IMR-90 (cell line): ENCODE results near the gene SPDYE16. TPM values are rescaled to one million over a fixed set of nuclear protein-coding genes. Genes with fewer than 3 reads are reported as not detected.

Experiments used
- ATAC-seq: fragments of 200-7000 bp; cut with Tn5 transposase; 2 replicates; pipeline ENCODE4 v1.9.1; 2020; ENCODE audit warnings: low read depth, mild to moderate bottlenecking, moderate library complexity
- BruUV-seq: library from RNA; stranded (reverse); fragments of 400-500 nt; replicated peaks from 2 replicates; lab custom pipeline; 2021; lab: Mats Ljungman, UMichigan
- CTCF ChIA-PET: fragments of 300-600 bp; formaldehyde crosslinking; extraction: SDS; loops from one replicate; lab custom pipeline; 2021; ENCODE audit warnings: antibody characterized with exemption; lab: Yijun Ruan, JAX
- POLR2A ChIA-PET: fragments of 300-600 bp; sonication (Branson Sonifier 250); formaldehyde crosslinking; loops from one replicate; lab custom pipeline; 2022; ENCODE audit warnings: antibody characterized with exemption; ENCODE audit not compliant: unreplicated experiment; lab: Charles Lee
- DNase-seq: peaks from one replicate; pipeline ENCODE4 v3.0.0; 2013
- H2AFZ ChIP-seq: replicated peaks from 2 replicates; pipeline ENCODE3; 2013; ENCODE audit warnings: low read length, mild to moderate bottlenecking; ENCODE audit not compliant: poor library complexity
- H2AK5ac ChIP-seq: 2 replicates; pipeline ENCODE4 v1.6.1; 2013; ENCODE audit warnings: low read depth, low read length, inconsistent platforms
- H2AK9ac ChIP-seq: replicated peaks from 2 replicates; pipeline ENCODE3; 2013; ENCODE audit warnings: mild to moderate bottlenecking, low read depth, low read length, moderate library complexity; ENCODE audit not compliant: poor library complexity
- H2BK120ac ChIP-seq: 2 replicates; pipeline ENCODE4 v1.6.1; 2013; ENCODE audit warnings: low read depth, low read length, inconsistent platforms
- H2BK15ac ChIP-seq: 3 replicates; pipeline ENCODE4 v1.6.1; 2013; ENCODE audit warnings: low read depth, low read length, inconsistent platforms
- H2BK20ac ChIP-seq: 2 replicates; pipeline ENCODE4 v1.6.1; 2013; ENCODE audit warnings: low read depth, mild to moderate bottlenecking, inconsistent platforms, low read length, moderate library complexity
- H2BK5ac ChIP-seq: 2 replicates; pipeline ENCODE4 v1.6.1; 2013; ENCODE audit warnings: mild to moderate bottlenecking, low read depth, low read length, inconsistent platforms; ENCODE audit not compliant: poor library complexity, severe bottlenecking
- H3K14ac ChIP-seq: replicated peaks from 2 replicates; pipeline ENCODE4 v1.6.1; 2013; ENCODE audit warnings: low read depth, low read length, inconsistent platforms
- H3K18ac ChIP-seq: 2 replicates; pipeline ENCODE4 v1.6.1; 2013; ENCODE audit warnings: low read depth, low read length, control low read depth
- H3K23ac ChIP-seq: 2 replicates; pipeline ENCODE4 v1.6.1; 2013; ENCODE audit warnings: low read depth, low read length, inconsistent platforms
- H3K27ac ChIP-seq: 2 replicates; pipeline ENCODE4 v1.5.1; 2013; ENCODE audit warnings: mild to moderate bottlenecking, control low read depth, low read length; ENCODE audit not compliant: insufficient read depth
- H3K27me3 ChIP-seq: 2 replicates; pipeline ENCODE4 v1.6.1; 2013; ENCODE audit warnings: low read length; ENCODE audit not compliant: control insufficient read depth, insufficient read depth
- H3K36me3 ChIP-seq: 2 replicates; pipeline ENCODE4 v1.6.1; 2013; ENCODE audit warnings: low read length, mixed read lengths; ENCODE audit not compliant: control insufficient read depth, insufficient read depth
- H3K4ac ChIP-seq: 2 replicates; pipeline ENCODE4 v1.6.1; 2013; ENCODE audit warnings: low read depth, low read length, inconsistent platforms
- H3K4me1 ChIP-seq: 2 replicates; pipeline ENCODE4 v1.6.1; 2013; ENCODE audit warnings: low read length, mixed read lengths; ENCODE audit not compliant: control insufficient read depth, insufficient read depth
- H3K4me2 ChIP-seq: 2 replicates; pipeline ENCODE4 v1.6.1; 2013; ENCODE audit warnings: low read depth, mild to moderate bottlenecking, control low read depth, low read length, moderate library complexity
- H3K4me3 ChIP-seq: 2 replicates; pipeline ENCODE4 v1.5.1; 2013; ENCODE audit warnings: low read depth, mild to moderate bottlenecking, control low read depth, low read length, moderate library complexity; ENCODE audit not compliant: insufficient read depth
- H3K56ac ChIP-seq: 2 replicates; pipeline ENCODE4 v1.6.1; 2013; ENCODE audit warnings: low read length, inconsistent platforms; ENCODE audit not compliant: insufficient read depth; ENCODE audit errors: extremely low read depth
- H3K79me1 ChIP-seq, 2 experiments: 2 replicates each; pipeline ENCODE4 v1.6.1; 2013; ENCODE audit warnings: low read length in 2 of 2, inconsistent platforms in 1 of 2, low read depth in 1 of 2
- H3K9ac ChIP-seq: 2 replicates; pipeline ENCODE4 v1.6.1; 2013; ENCODE audit warnings: low read depth, low read length, control low read depth
- H3K9me1 ChIP-seq: 2 replicates; pipeline ENCODE4 v1.6.1; 2013; ENCODE audit warnings: low read length, inconsistent platforms; ENCODE audit not compliant: insufficient read depth
- H3K9me3 ChIP-seq: 2 replicates; pipeline ENCODE4 v1.6.1; 2013; ENCODE audit warnings: low read length; ENCODE audit not compliant: control insufficient read depth, insufficient read depth
- H4K20me1 ChIP-seq: 2 replicates; pipeline ENCODE4 v1.6.1; 2013; ENCODE audit warnings: low read length, inconsistent platforms; ENCODE audit not compliant: insufficient read depth
- H4K5ac ChIP-seq: 2 replicates; pipeline ENCODE4 v1.6.1; 2013; ENCODE audit warnings: mild to moderate bottlenecking, low read depth, low read length, control low read depth
- H4K8ac ChIP-seq, 2 experiments: 2 replicates each; pipeline ENCODE4 v1.6.1; 2013; ENCODE audit warnings: low read depth in 2 of 2, low read length in 2 of 2, control low read depth in 1 of 2, inconsistent platforms in 1 of 2
- H4K91ac ChIP-seq: 2 replicates; pipeline ENCODE4 v1.6.1; 2013; ENCODE audit warnings: low read depth, low read length, inconsistent platforms; ENCODE audit not compliant: insufficient read depth
- BHLHE40 ChIP-seq: fragments of 150-350 bp; IDR thresholded peaks from 2 replicates; pipeline ENCODE4 v1.6.1; 2016; ENCODE audit warnings: mild to moderate bottlenecking, low read depth, low read length
- CEBPB ChIP-seq: IDR thresholded peaks from 2 replicates; pipeline ENCODE4 v1.6.1; 2012; ENCODE audit warnings: low read depth, low read length, improper control_type of control experiment
- CHD1 ChIP-seq: IDR thresholded peaks from 2 replicates; pipeline ENCODE4 v1.6.1; 2012; ENCODE audit warnings: low read depth, low read length, improper control_type of control experiment
- CTCF ChIP-seq: conservative IDR thresholded peaks from 2 replicates; pipeline ENCODE4 v1.5.1; 2012; ENCODE audit warnings: mild to moderate bottlenecking, low read depth, low read length, improper control_type of control experiment
- ELK1 ChIP-seq: fragments of 150-350 bp; IDR thresholded peaks from 2 replicates; pipeline ENCODE4 v1.6.1; 2016; ENCODE audit warnings: low read depth, mild to moderate bottlenecking, low read length, moderate library complexity, borderline replicate concordance
- FOS ChIP-seq: fragments of 150-350 bp; IDR thresholded peaks from 2 replicates; pipeline ENCODE4 v1.6.1; 2016; ENCODE audit warnings: low read depth, low read length
- MAFK ChIP-seq: IDR thresholded peaks from 2 replicates; pipeline ENCODE4 v1.6.1; 2012; ENCODE audit warnings: low read depth, low read length, improper control_type of control experiment
- MAZ ChIP-seq: IDR thresholded peaks from 2 replicates; pipeline ENCODE4 v1.6.1; 2012; ENCODE audit warnings: low read depth, mild to moderate bottlenecking, low read length, improper control_type of control experiment, moderate library complexity, borderline replicate concordance
- MXI1 ChIP-seq: IDR thresholded peaks from 2 replicates; pipeline ENCODE4 v1.6.1; 2012; ENCODE audit warnings: low read depth, mild to moderate bottlenecking, low read length, moderate library complexity, borderline replicate concordance
- NFE2L2 ChIP-seq: fragments of 150-350 bp; IDR thresholded peaks from 2 replicates; pipeline ENCODE4 v1.6.1; 2016; ENCODE audit warnings: low read depth, mild to moderate bottlenecking, low read length
- POLR2A ChIP-seq: IDR thresholded peaks from 2 replicates; pipeline ENCODE4 v1.6.1; 2012; ENCODE audit warnings: mild to moderate bottlenecking, low read depth, low read length
- RAD21 ChIP-seq: IDR thresholded peaks from 2 replicates; pipeline ENCODE4 v1.6.1; 2012; ENCODE audit warnings: low read length, improper control_type of control experiment
- RCOR1 ChIP-seq: IDR thresholded peaks from 2 replicates; pipeline ENCODE4 v1.6.1; 2012; ENCODE audit warnings: mild to moderate bottlenecking, low read length, improper control_type of control experiment; ENCODE audit not compliant: insufficient replicate concordance
- RFX5 ChIP-seq: IDR thresholded peaks from 2 replicates; pipeline ENCODE4 v1.8.0; 2012; ENCODE audit warnings: low read depth, mild to moderate bottlenecking, low read length, moderate library complexity
- SMC3 ChIP-seq: fragments of 150-350 bp; IDR thresholded peaks from 2 replicates; pipeline ENCODE4 v1.6.1; 2016; ENCODE audit warnings: low read depth, mild to moderate bottlenecking, antibody characterized with exemption, low read length, moderate library complexity
- USF2 ChIP-seq: fragments of 150-350 bp; IDR thresholded peaks from 2 replicates; pipeline ENCODE4 v1.6.1; 2017; ENCODE audit warnings: mild to moderate bottlenecking, antibody characterized with exemption, low read length, low read depth
- WGBS, 2 experiments: methylation state at CpG; one replicate each; pipeline versions ENCODE4 v1.1.5 to v1.1.7; 2013; ENCODE audit warnings: missing lambda C conversion rate in 2 of 2; ENCODE audit not compliant: insufficient read length in 1 of 2; ENCODE audit errors: extremely low coverage in 2 of 2; 5-methylcytosine and 5-hydroxymethylcytosine counted together
- dilution Hi-C: fragments of 300-500 bp; cut with HindIII; formaldehyde crosslinking; loops from one replicate; pipeline ENCODE4 v1.14.3; 2018; ENCODE audit warnings: low sequenced_read_pairs; ENCODE audit not compliant: unreplicated experiment
- in situ Hi-C: fragments of 300-500 bp; cut with MboI; formaldehyde crosslinking; loops from 3 replicates; pipeline ENCODE4 v1.14.3; 2019; ENCODE audit warnings: low sequenced_read_pairs, inconsistent platforms, mixed read lengths
- intact Hi-C: fragments of 100-400 bp; cut with micrococcal nuclease; formaldehyde crosslinking; loops from 2 replicates; pipeline ENCODE4 v1.10.0; 2022
- polyA plus RNA-seq, 3 experiments: library from polyadenylated mRNA; depleted of rRNA; stranded (reverse); fragments of >200 nt; gene quantifications; 2 replicates each; pipeline ENCODE4 v1.2.3, GENCODE V29; 2012; ENCODE audit warnings: low replicate concordance in 1 of 3
- total RNA-seq: library from RNA; depleted of rRNA; stranded (reverse); fragments of >200 nt; gene quantifications from 2 replicates; pipeline ENCODE4 v1.2.3, GENCODE V29; 2012

SPDYE16 gene
- total and polyA plus RNA-seq, 2 of the 4 experiments (the other 2 are of a cell fraction) = not detected

- CTCF ChIA-PET = no interaction called here
- dilution Hi-C loops = no loop called here
- Histone ChIP-seq H2BK20ac (0 out of 2 replicates have a peak overlapping the region, but pooled peaks have one; percentile 45), H3K27ac (no peak overlapping the region), H3K4me1 (peaks cover 2% of the 10 kb centered on the region; the same call in 1 of the 2 replicates), H3K36me3 (no peaks in the 10 kb centered on the region), H3K23ac (no peak overlapping the region), H3K4ac (peak overlapping the region; percentile 77), H4K5ac (no peak overlapping the region), H3K9me1 (no peaks in the 10 kb centered on the region), H3K14ac (no peak overlapping the region), H3K4me3 (no peak overlapping the region), H3K9me3 (no peaks in the 10 kb centered on the region), H3K27me3 (no peaks in the 10 kb centered on the region), H4K91ac (no peak overlapping the region), H2AFZ (peak overlapping the region; percentile 91), H2BK120ac (peak overlapping the region; percentile 40; the same call in 1 of the 2 replicates), H2BK5ac (no peak overlapping the region), H3K18ac (no peak overlapping the region), H2AK5ac (no peak overlapping the region; the same call in 1 of the 2 replicates), H4K20me1 (no peaks in the 10 kb centered on the region), H3K79me1 (no peaks in the 10 kb centered on the region), H3K56ac (no peak overlapping the region), H2BK15ac (no peak overlapping the region), H3K4me2 (peak overlapping the region; percentile 86), H4K8ac (no peak overlapping the region), H2AK9ac (no peak overlapping the region), H3K9ac (0 out of 2 replicates have a peak overlapping the region, but pooled peaks have one; percentile 30)
- WGBS, 2 experiments = 4% methylated on average over 18 of the region's 32 CpGs; no CpG with 5 or more reads in 1 of the 2 experiments
- ATAC-seq = peak; percentile 86
- TF ChIP-seq POLR2A = no peak
- no peak for TF ChIP-seq ELK1
- no peak for TF ChIP-seq FOS
- TF ChIP-seq SMC3 = peak; percentile 68
- TF ChIP-seq RAD21 = peak; percentile 80
- TF ChIP-seq USF2 = no peak
- TF ChIP-seq MXI1 = no peak
- TF ChIP-seq CEBPB = no peak
- no peak for TF ChIP-seq MAFK
- no peak for TF ChIP-seq RCOR1
- peak; percentile 70 for TF ChIP-seq CTCF
- TF ChIP-seq MAZ = no peak
- no peak for TF ChIP-seq NFE2L2
- TF ChIP-seq BHLHE40 = no peak
- no peak for TF ChIP-seq RFX5
- no peak for TF ChIP-seq CHD1
- in situ Hi-C loops = no loop called here
- no TSS peak for BruUV-seq
- intact Hi-C loops = no loop called here
- POLR2A ChIA-PET = no interaction called here
- peak; percentile 23 for DNase-seq
Observed at GRCh38 chr7:76515999-76516443, 27.1 kb downstream of the SPDYE16 start.
